OCI-LY1 (cell line): Measurements from ENCODE around the gene SLC41A1.

ENCODE experiments used
- H2AFZ ChIP-seq: fragments of 200-600 bp; sonication (generic), shearing (Covaris generic); 2 replicates; pipeline ENCODE4 v1.6.0; 2014; ENCODE audit warnings: antibody characterized with exemption, mild to moderate bottlenecking, low read length
- H3F3A ChIP-seq: fragments of 200-600 bp; sonication (generic), shearing (Covaris generic); 2 replicates; pipeline ENCODE4 v1.6.0; 2014; ENCODE audit warnings: mild to moderate bottlenecking, antibody characterized with exemption, low read length, moderate library complexity; ENCODE audit not compliant: insufficient read depth
- H3K27ac ChIP-seq: fragments of 200-600 bp; sonication (generic); 2 replicates; pipeline ENCODE4 v1.5.1; 2014; ENCODE audit warnings: low read length, mixed run types, mild to moderate bottlenecking, low read depth; ENCODE audit not compliant: poor library complexity, severe bottlenecking
- H3K27me3 ChIP-seq: fragments of 200-600 bp; sonication (generic); 2 replicates; pipeline ENCODE4 v1.6.0; 2014; ENCODE audit warnings: antibody characterized with exemption, mild to moderate bottlenecking, low read length, moderate library complexity; ENCODE audit not compliant: insufficient read depth
- H3K36me3 ChIP-seq: fragments of 200-600 bp; sonication (generic); 2 replicates; pipeline ENCODE4 v1.6.1; 2014; ENCODE audit warnings: mild to moderate bottlenecking, antibody characterized with exemption, low read length, moderate library complexity, mixed read lengths; ENCODE audit not compliant: insufficient read depth
- H3K4me1 ChIP-seq: fragments of 200-600 bp; sonication (generic); 2 replicates; pipeline ENCODE4 v1.5.1; 2014; ENCODE audit warnings: mild to moderate bottlenecking, low read length, moderate library complexity; ENCODE audit not compliant: insufficient read depth, severe bottlenecking
- H3K4me2 ChIP-seq: fragments of 200-600 bp; sonication (generic), shearing (Covaris generic); 2 replicates; pipeline ENCODE4 v1.6.1; 2014; ENCODE audit warnings: low read length
- H3K4me3 ChIP-seq: fragments of 200-600 bp; sonication (generic); 2 replicates; pipeline ENCODE4 v1.5.1; 2014; ENCODE audit warnings: low read length, low read depth, mild to moderate bottlenecking, mixed read lengths; ENCODE audit not compliant: poor library complexity, severe bottlenecking
- H3K79me2 ChIP-seq: fragments of 200-600 bp; shearing (Covaris generic); 2 replicates; pipeline ENCODE4 v1.6.1; 2016; ENCODE audit warnings: mixed run types, low read length, mixed read lengths; ENCODE audit not compliant: insufficient read depth
- H3K9ac ChIP-seq: fragments of 200-600 bp; sonication (generic), shearing (Covaris generic); 2 replicates; pipeline ENCODE4 v1.6.1; 2014; ENCODE audit warnings: mild to moderate bottlenecking, low read length, mixed read lengths
- H3K9me2 ChIP-seq: fragments of 200-600 bp; sonication (generic), shearing (Covaris generic); 2 replicates; pipeline ENCODE4 v1.6.1; 2014; ENCODE audit warnings: low read depth, mild to moderate bottlenecking, low read length, mixed read lengths
- H3K9me3 ChIP-seq: fragments of 200-600 bp; shearing (Covaris generic); 2 replicates; pipeline ENCODE4 v1.6.1; 2014; ENCODE audit warnings: low read length, mixed read lengths
- H4K20me1 ChIP-seq: fragments of 200-600 bp; sonication (generic), shearing (Covaris generic); 2 replicates; pipeline ENCODE4 v1.6.0; 2016; ENCODE audit warnings: mild to moderate bottlenecking, low read length; ENCODE audit not compliant: insufficient read depth
- EZH2 ChIP-seq: fragments of 200-600 bp; sonication (generic), shearing (Covaris generic); IDR thresholded peaks from 2 replicates; pipeline ENCODE4 v1.8.0; 2017; ENCODE audit warnings: borderline replicate concordance, mixed run types, mild to moderate bottlenecking, antibody characterized with exemption, low read length, moderate library complexity, mixed read lengths
- TF ChIP-seq, protein P1 (sequence below): fragments of 200-600 bp; sonication (generic), shearing (Covaris generic); IDR thresholded peaks from 2 replicates; pipeline ENCODE4 v1.5.1; 2017; ENCODE audit warnings: mild to moderate bottlenecking, antibody characterized with exemption, low read length, moderate library complexity, mixed read lengths

SLC41A1 gene

DNA sequence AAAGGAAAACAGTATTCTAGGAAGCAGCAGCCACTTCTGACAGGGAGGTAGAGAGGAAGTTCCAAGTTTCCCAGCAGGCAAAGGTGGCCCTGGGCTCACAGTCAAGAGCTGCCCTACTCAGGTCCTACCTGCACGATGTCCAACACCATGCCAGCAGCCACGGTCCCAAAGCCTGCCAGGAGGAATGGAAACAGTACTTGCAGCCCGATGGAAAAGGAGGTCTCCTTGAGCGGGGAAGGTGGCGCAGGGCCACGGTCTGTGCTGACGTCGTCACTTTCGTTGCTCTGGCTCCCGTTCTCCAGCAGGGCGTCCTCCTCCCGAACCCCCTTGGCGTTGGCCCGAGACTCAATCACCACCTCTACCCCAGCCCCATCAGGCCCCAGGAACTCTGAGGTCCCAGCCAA lies 3.1 kb downstream of the SLC41A1 start:
- H3F3A ChIP-seq, result no peaks in the 10 kb centered on the region
- no peaks in the 10 kb centered on the region for H3K9me2 ChIP-seq
- no peaks in the 10 kb centered on the region for H3K79me2 ChIP-seq
- no peak overlapping the region for H3K4me3 ChIP-seq
- no peak overlapping the region for H3K4me2 ChIP-seq
- no peaks in the 10 kb centered on the region for H4K20me1 ChIP-seq
- no peak for TF ChIP-seq EZH2
- TF ChIP-seq, protein P1, sequence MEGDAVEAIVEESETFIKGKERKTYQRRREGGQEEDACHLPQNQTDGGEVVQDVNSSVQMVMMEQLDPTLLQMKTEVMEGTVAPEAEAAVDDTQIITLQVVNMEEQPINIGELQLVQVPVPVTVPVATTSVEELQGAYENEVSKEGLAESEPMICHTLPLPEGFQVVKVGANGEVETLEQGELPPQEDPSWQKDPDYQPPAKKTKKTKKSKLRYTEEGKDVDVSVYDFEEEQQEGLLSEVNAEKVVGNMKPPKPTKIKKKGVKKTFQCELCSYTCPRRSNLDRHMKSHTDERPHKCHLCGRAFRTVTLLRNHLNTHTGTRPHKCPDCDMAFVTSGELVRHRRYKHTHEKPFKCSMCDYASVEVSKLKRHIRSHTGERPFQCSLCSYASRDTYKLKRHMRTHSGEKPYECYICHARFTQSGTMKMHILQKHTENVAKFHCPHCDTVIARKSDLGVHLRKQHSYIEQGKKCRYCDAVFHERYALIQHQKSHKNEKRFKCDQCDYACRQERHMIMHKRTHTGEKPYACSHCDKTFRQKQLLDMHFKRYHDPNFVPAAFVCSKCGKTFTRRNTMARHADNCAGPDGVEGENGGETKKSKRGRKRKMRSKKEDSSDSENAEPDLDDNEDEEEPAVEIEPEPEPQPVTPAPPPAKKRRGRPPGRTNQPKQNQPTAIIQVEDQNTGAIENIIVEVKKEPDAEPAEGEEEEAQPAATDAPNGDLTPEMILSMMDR, result no peak
- H2AFZ ChIP-seq, result no peak overlapping the region
- no peak overlapping the region for H3K9ac ChIP-seq
- H3K9me3 ChIP-seq, result no peaks in the 10 kb centered on the region
- H3K27ac ChIP-seq, result no peak overlapping the region
- peaks cover 20% of the 10 kb centered on the region for H3K4me1 ChIP-seq
- H3K36me3 ChIP-seq, result no peaks in the 10 kb centered on the region; the same call in 1 of the 2 replicates
- H3K27me3 ChIP-seq, result peaks cover 9% of the 10 kb centered on the region; the same call in 1 of the 2 replicates

DNA sequence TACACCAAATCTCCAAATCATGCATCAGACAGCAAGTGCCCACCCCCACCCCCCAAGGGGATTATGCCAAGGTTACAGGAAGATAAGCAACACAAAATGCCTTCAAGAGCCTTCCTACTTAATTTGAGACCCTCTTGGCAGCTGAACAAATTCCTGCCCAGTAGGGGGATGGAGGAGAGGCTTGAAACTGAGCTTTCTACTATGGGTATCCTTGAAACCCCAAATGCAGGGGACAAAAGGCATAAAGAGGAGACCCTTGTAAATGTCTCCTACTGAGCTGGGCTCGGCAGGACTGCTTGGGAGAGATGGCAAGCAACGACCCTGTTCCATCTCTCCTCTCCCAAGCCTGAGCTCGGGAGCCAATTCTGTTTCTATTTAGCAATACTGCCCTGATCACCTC lies 3.5 kb downstream of the SLC41A1 start:
- no peaks in the 10 kb centered on the region; the same call in 1 of the 2 replicates for H3K36me3 ChIP-seq
- H3K9me2 ChIP-seq, result no peaks in the 10 kb centered on the region
- H3K4me2 ChIP-seq, result no peak overlapping the region
- no peak overlapping the region for H3K27ac ChIP-seq
- no peak overlapping the region for H3K9ac ChIP-seq
- peaks cover 9% of the 10 kb centered on the region; the same call in 1 of the 2 replicates for H3K27me3 ChIP-seq
- H3K4me3 ChIP-seq, result no peak overlapping the region
- no peaks in the 10 kb centered on the region for H3K79me2 ChIP-seq
- no peak overlapping the region for H2AFZ ChIP-seq
- TF ChIP-seq EZH2, result no peak
- TF ChIP-seq, protein P1, result no peak
- H3F3A ChIP-seq, result no peaks in the 10 kb centered on the region
- peaks cover 20% of the 10 kb centered on the region for H3K4me1 ChIP-seq
- no peaks in the 10 kb centered on the region for H4K20me1 ChIP-seq
- no peaks in the 10 kb centered on the region for H3K9me3 ChIP-seq

DNA sequence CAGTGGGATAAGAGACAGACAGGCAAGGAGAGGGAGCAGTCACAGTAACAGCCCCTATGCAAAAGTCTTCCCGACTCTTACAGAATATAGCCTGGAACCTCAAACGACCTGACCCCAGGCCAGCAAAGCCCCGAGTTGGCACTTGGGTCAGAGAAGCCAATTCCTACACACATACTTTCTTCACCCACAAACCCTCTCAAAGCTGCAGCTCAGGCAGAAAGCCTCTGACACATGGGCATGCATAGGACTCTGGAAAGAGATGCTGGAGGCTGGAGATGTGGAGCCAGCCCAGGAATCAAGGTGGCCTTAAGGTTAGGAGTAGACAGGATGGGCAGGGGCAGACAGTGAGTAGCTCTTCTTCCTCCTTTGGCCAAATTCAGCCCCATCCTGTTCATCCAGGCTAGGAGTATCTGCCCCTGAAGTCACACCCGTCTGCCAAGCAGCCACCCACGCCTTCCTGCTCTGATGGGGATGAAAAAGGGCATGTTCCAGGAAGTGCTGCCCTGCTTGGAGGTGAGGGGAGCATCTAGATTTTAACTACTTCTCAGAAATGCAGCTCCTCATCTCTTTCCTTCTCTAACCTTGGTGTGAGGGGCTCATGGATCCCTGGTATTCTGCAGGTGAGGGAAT lies 7.8 kb downstream of the SLC41A1 start:
- H3K27ac ChIP-seq, result no peak overlapping the region
- H3F3A ChIP-seq, result no peaks in the 10 kb centered on the region
- H3K36me3 ChIP-seq, result no peaks in the 10 kb centered on the region; the same call in 1 of the 2 replicates
- H3K27me3 ChIP-seq, result no peaks in the 10 kb centered on the region
- H3K79me2 ChIP-seq, result no peaks in the 10 kb centered on the region
- H3K9me3 ChIP-seq, result no peaks in the 10 kb centered on the region
- TF ChIP-seq EZH2, result no peak
- TF ChIP-seq, protein P1, result no peak
- H3K9ac ChIP-seq, result no peak overlapping the region
- no peaks in the 10 kb centered on the region for H4K20me1 ChIP-seq
- H2AFZ ChIP-seq, result no peak overlapping the region
- H3K4me1 ChIP-seq, result no peaks in the 10 kb centered on the region
- no peaks in the 10 kb centered on the region for H3K9me2 ChIP-seq
- no peak overlapping the region for H3K4me2 ChIP-seq
- H3K4me3 ChIP-seq, result no peak overlapping the region
